ENCODE results near the gene ZNF333.
A peak's percentile ranks its signal among the peaks of the same experiment; 100 is the strongest.

ZNF333 gene

GRCh38 chr19:14676762-14677161 lies 13.1 kb upstream of the ZNF333 start:
- no peak for TF ChIP-seq CTCF (IDR thresholded peaks at IDR 0.05; ENCODE audit: insufficient read depth, missing control alignments)
- FAIRE-seq (no peak), DNase-seq (ENCODE audit: insufficient read length, low spot score) (no peak)

GRCh38 chr19:14677464-14677863 lies 12.4 kb upstream of the ZNF333 start:
- DNase-seq (ENCODE audit: insufficient read length, low spot score) (no peak), FAIRE-seq (no peak)
- TF ChIP-seq CTCF (IDR thresholded peaks at IDR 0.05; ENCODE audit: insufficient read depth, missing control alignments) = no peak

GRCh38 chr19:14678199-14678598 lies 11.6 kb upstream of the ZNF333 start:
- no peak for FAIRE-seq
- TF ChIP-seq CTCF (IDR thresholded peaks at IDR 0.05; ENCODE audit: insufficient read depth, missing control alignments) = no peak
- DNase-seq (ENCODE audit: insufficient read length, low spot score) = no peak

GRCh38 chr19:14682084-14682483 lies 7.8 kb upstream of the ZNF333 start:
- DNase-seq (ENCODE audit: insufficient read length, low spot score) (no peak), FAIRE-seq (no peak)
- no peak for TF ChIP-seq CTCF (IDR thresholded peaks at IDR 0.05; ENCODE audit: insufficient read depth, missing control alignments)

- FAIRE-seq (no peak), DNase-seq (ENCODE audit: insufficient read length, low spot score) (no peak)
These were observed 6.4 kb upstream of the ZNF333 start for GRCh38 chr19:14683439-14683838.

GRCh38 chr19:14686411-14686810 lies 3.4 kb upstream of the ZNF333 start:
- peak; percentile 35 for TF ChIP-seq CTCF (IDR thresholded peaks at IDR 0.05; ENCODE audit: insufficient read depth, missing control alignments)
- DNase-seq (ENCODE audit: insufficient read length, low spot score) (no peak), FAIRE-seq (no peak)

More at GRCh38 chr19:14683439-14683838, 6.4 kb upstream of the ZNF333 start:
- TF ChIP-seq CTCF (IDR thresholded peaks at IDR 0.05; ENCODE audit: insufficient read depth, missing control alignments) = no peak

DNA sequence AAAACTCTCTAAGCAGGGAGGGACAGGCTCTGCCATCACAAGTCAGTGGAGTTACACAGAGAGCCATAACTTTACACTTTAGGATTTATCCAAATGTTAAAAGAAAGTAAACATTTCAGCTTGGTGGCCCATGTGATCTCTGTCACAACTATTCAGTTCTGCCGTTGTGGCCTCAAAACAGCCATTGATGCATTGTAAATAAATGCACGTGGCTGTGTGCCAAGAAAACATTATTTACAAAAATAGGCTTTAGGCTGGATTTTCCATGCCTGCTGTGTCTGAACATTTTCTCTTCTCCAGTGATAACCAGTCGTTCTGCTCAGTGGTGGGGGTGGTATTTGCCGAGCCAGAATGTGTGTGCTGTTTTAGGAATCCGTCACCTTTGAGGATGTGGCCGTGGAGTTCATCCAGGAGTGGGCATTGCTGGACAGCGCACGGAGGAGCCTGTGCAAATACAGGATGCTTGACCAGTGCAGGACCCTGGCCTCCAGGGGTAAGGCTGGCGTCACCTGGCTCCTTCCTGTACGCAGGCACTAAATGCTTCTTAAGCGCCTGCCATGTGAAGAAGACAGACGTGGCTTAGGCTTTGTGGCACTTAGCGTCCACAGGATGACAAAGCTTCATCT lies 4.9 kb downstream of the ZNF333 start:
- DNase-seq (ENCODE audit: insufficient read length, low spot score) (no peak), FAIRE-seq (no peak)
- no peak for TF ChIP-seq CTCF (IDR thresholded peaks at IDR 0.05; ENCODE audit: insufficient read depth, missing control alignments)
